ENCODE results near the gene IL1RAPL2. TPM values are rescaled to one million over a fixed set of nuclear protein-coding genes. Genes with fewer than 3 reads are reported as not detected.

IL1RAPL2 gene
- total and polyA plus RNA-seq, 10 of the 15 experiments (the other 5 are each of a cell fraction or from before 2014, with no cell fraction given): 0.19 TPM; not detected in 9

DNA sequence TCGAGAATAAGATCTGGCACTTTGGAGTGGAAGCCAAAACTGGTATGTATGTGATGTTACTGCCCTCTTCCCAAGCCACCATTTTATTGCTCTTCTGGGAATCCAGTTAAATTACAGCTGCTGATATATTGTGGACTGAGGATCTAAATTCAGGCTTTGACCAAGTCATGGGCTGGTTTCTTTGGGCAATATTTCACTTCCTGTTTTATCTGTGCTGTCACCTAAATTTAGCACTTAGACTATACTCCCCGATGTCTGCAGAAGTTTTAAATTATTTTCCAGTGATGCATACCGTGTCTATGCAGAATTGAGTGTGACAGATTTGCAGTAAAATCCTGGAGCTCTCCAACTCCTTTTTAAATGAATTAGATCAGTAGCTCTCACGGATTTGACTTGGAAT lies 554.5 kb downstream of the IL1RAPL2 start:
- Histone ChIP-seq H3K4me1 (ENCODE audit: control insufficient read depth, insufficient read depth, low read length) (no peaks in the 10 kb centered on the region), H3K9me3 (replicated peaks; ENCODE audit: control insufficient read depth, insufficient read depth, low read length) (no peaks in the 10 kb centered on the region), H4K20me1 (ENCODE audit: control insufficient read depth, insufficient read depth) (no peaks in the 10 kb centered on the region), H3K9ac (ENCODE audit: control insufficient read depth, insufficient read depth, low read length) (no peak overlapping the region), H3K79me2 (ENCODE audit: control insufficient read depth, insufficient read depth, low read length) (no peaks in the 10 kb centered on the region), H3K27me3 (replicated peaks in 1 of 2; ENCODE audit: control insufficient read depth in 2 of 2, insufficient read depth in 2 of 2, low read length in 1 of 2) (no peaks in the 10 kb centered on the region), H3K4me2 (ENCODE audit: control insufficient read depth, insufficient read depth) (no peak overlapping the region), H2AFZ (ENCODE audit: control insufficient read depth, low read depth, low read length) (no peak overlapping the region), H3K36me3 (ENCODE audit: control insufficient read depth in 2 of 2, insufficient read depth in 2 of 2, low read length in 1 of 2) (no peaks in the 10 kb centered on the region), H3K27ac (ENCODE audit: control insufficient read depth, insufficient read depth) (no peak overlapping the region), H3K4me3 (no peak overlapping the region)
- POLR2A ChIA-PET: no interaction called here
- in situ Hi-C loops (cut with MboI) (no loop called here), intact Hi-C loops (cut with micrococcal nuclease; ENCODE audit: unreplicated experiment) (no loop called here)
- peak; percentile 30; the same call in 1 of the 3 replicates for ATAC-seq
- CTCF ChIA-PET: no interaction called here
- no TSS peak for BruUV-seq (replicated peaks)
- WGBS (ENCODE audit: insufficient coverage, insufficient replicate concordance, low lambda C conversion rate, missing lambda C conversion rate): 0% methylated on average over 4 of the region's 4 CpGs
- no peak for DNase-seq (ENCODE audit: low read depth, low spot score)
- TF ChIP-seq MEF2B (IDR thresholded peaks at IDR 0.05; ENCODE audit: partially characterized antibody, poor library complexity, severe bottlenecking) (no peak), SPI1 (IDR thresholded peaks at IDR 0.05; ENCODE audit: borderline replicate concordance, insufficient read depth, low read depth, low read length) (peak; percentile 71), LARP7 (IDR thresholded peaks at IDR 0.05) (no peak)
- SMC1A ChIA-PET (ENCODE audit: uncharacterized antibody, unreplicated experiment): no interaction called here
- RAD21 ChIA-PET (ENCODE audit: unreplicated experiment): no interaction called here
- no peak for FAIRE-seq

- DNase-seq (ENCODE audit: low read depth, low spot score) (no peak), ATAC-seq (no peak), FAIRE-seq (no peak)
- no peaks in the 10 kb centered on the region for H4K20me1 ChIP-seq (ENCODE audit: control insufficient read depth, insufficient read depth)
- no peaks in the 10 kb centered on the region for H3K79me2 ChIP-seq (ENCODE audit: control insufficient read depth, insufficient read depth, low read length)
- SMC1A ChIA-PET (ENCODE audit: uncharacterized antibody, unreplicated experiment): no interaction called here
- CTCF ChIA-PET: no interaction called here
- in situ Hi-C loops (cut with MboI): no loop called here
- no peaks in the 10 kb centered on the region for H3K4me1 ChIP-seq (ENCODE audit: control insufficient read depth, insufficient read depth, low read length)
- H2AFZ ChIP-seq (ENCODE audit: control insufficient read depth, low read depth, low read length): no peak overlapping the region
- no peak overlapping the region for H3K4me2 ChIP-seq (ENCODE audit: control insufficient read depth, insufficient read depth)
- no peaks in the 10 kb centered on the region for H3K36me3 ChIP-seq (ENCODE audit: control insufficient read depth in 2 of 2, insufficient read depth in 2 of 2, low read length in 1 of 2)
- RAD21 ChIA-PET (ENCODE audit: unreplicated experiment): interaction anchor here (0.7 kb wide), 1 partner anchor 114 kb away, joined by 3 read pairs; no protein-coding TSS in a partner anchor
- no peak overlapping the region for H3K27ac ChIP-seq (ENCODE audit: control insufficient read depth, insufficient read depth)
- 0% methylated on average over 2 of the region's 2 CpGs for WGBS (ENCODE audit: insufficient coverage, insufficient replicate concordance, low lambda C conversion rate, missing lambda C conversion rate)
- POLR2A ChIA-PET: interaction anchor here (0.5 kb wide), 1 partner anchor 1492 kb away, joined by 3 read pairs; the partner anchor contains the start of gene TCEAL1
- no TSS peak for BruUV-seq (replicated peaks)
- TF ChIP-seq SPI1 (IDR thresholded peaks at IDR 0.05; ENCODE audit: borderline replicate concordance, insufficient read depth, low read depth, low read length) (no peak), ZNF24 (IDR thresholded peaks at IDR 0.05) (no peak), ZSCAN29 (IDR thresholded peaks at IDR 0.05) (no peak), PKNOX1 (IDR thresholded peaks at IDR 0.05) (no peak), SREBF2 (IDR thresholded peaks at IDR 0.05; ENCODE audit: low read length) (no peak)
- TF ChIP-seq, protein P1, sequence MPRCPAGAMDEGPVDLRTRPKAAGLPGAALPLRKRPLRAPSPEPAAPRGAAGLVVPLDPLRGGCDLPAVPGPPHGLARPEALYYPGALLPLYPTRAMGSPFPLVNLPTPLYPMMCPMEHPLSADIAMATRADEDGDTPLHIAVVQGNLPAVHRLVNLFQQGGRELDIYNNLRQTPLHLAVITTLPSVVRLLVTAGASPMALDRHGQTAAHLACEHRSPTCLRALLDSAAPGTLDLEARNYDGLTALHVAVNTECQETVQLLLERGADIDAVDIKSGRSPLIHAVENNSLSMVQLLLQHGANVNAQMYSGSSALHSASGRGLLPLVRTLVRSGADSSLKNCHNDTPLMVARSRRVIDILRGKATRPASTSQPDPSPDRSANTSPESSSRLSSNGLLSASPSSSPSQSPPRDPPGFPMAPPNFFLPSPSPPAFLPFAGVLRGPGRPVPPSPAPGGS (IDR thresholded peaks at IDR 0.05; ENCODE audit: borderline replicate concordance, insufficient read depth, low read depth, low read length, poor library complexity, severe bottlenecking): no peak
- no peaks in the 10 kb centered on the region for H3K27me3 ChIP-seq (replicated peaks in 1 of 2; ENCODE audit: control insufficient read depth in 2 of 2, insufficient read depth in 2 of 2, low read length in 1 of 2)
- H3K9ac ChIP-seq (ENCODE audit: control insufficient read depth, insufficient read depth, low read length): no peak overlapping the region
- intact Hi-C loops (cut with micrococcal nuclease; ENCODE audit: unreplicated experiment): no loop called here
- no peak overlapping the region for H3K4me3 ChIP-seq
- no peaks in the 10 kb centered on the region for H3K9me3 ChIP-seq (replicated peaks; ENCODE audit: control insufficient read depth, insufficient read depth, low read length)
Observed at GRCh38 chrX:105121186-105121585, 555.2 kb downstream of the IL1RAPL2 start.
